K562 (cell line): ENCODE results near the gene KRTAP11-1. TPM values are rescaled to one million over a fixed set of nuclear protein-coding genes. Genes with fewer than 3 reads are reported as not detected.

Experiments
- ATAC-seq: fragments of 200-7000 bp; cut with Tn5 transposase; 3 replicates; pipeline ENCODE4 v1.9.1; 2020; ENCODE audit warnings: moderate library complexity
- Bru-seq: library from RNA; stranded (reverse); fragments of 400-500 nt; gene quantifications from one replicate; lab custom pipeline; 2021; lab: Mats Ljungman, UMichigan
- BruChase-seq, 2 experiments: library from RNA; stranded (reverse); fragments of 400-500 nt; gene quantifications; one replicate each; lab custom pipeline; 2021; lab: Mats Ljungman, UMichigan
- BruUV-seq: library from RNA; stranded (reverse); fragments of 400-500 nt; replicated peaks from 2 replicates; lab custom pipeline; 2021; lab: Mats Ljungman, UMichigan
- CTCF ChIA-PET: fragments of 300-600 bp; formaldehyde crosslinking; extraction: SDS; loops from one replicate; lab custom pipeline; 2021; ENCODE audit warnings: low intra/inter-chr PET ratio; lab: Yijun Ruan, JAX
- POLR2A ChIA-PET: fragments of 300-600, 350-650 bp; sonication (Branson Sonifier 250); formaldehyde crosslinking; extraction: SDS; loops from one replicate; lab custom pipeline; 2021; ENCODE audit warnings: antibody characterized with exemption, inconsistent platforms; lab: Yijun Ruan, JAX
- DNase-seq, 4 experiments: peaks; one replicate each; pipeline versions ENCODE4 v3.0.0 to v3.0.0-alpha.2; 2011 to 2018; ENCODE audit warnings: low spot score in 3 of 4, mixed read lengths in 3 of 4; ENCODE audit errors: extremely low read depth in 1 of 4
- FAIRE-seq: peaks from 2 replicates; lab custom pipeline; 2011; peaks lifted over from hg19 to GRCh38; lab: Jason Lieb, UNC
- H2AFZ ChIP-seq: 2 replicates; pipeline ENCODE4 v1.6.0; 2011; ENCODE audit warnings: low read depth, low read length, control low read depth, inconsistent platforms
- H3K27ac ChIP-seq: fragments of 200-600 bp; 3 replicates; pipeline ENCODE4 v1.8.0; 2011; ENCODE audit warnings: low read depth, mild to moderate bottlenecking, control low read depth, inconsistent platforms, low read length, moderate library complexity, mixed read lengths; ENCODE audit errors: extremely low read depth
- H3K27me3 ChIP-seq, 2 experiments: fragments of 300-600 bp in 1 of 2; 2 replicates in 1 of 2; 3 replicates in 1 of 2; pipeline versions ENCODE4 v1.6.0 to v1.8.0; 2011; ENCODE audit warnings: inconsistent platforms in 2 of 2, low read length in 2 of 2, mild to moderate bottlenecking in 1 of 2, mixed read lengths in 1 of 2, moderate library complexity in 1 of 2; ENCODE audit not compliant: control insufficient read depth in 2 of 2, insufficient read depth in 2 of 2
- H3K36me3 ChIP-seq: fragments of 300-600 bp; 3 replicates; pipeline ENCODE4 v1.8.0; 2011; ENCODE audit warnings: mild to moderate bottlenecking, low read length, inconsistent platforms; ENCODE audit not compliant: control insufficient read depth, insufficient read depth
- H3K4me1 ChIP-seq, 2 experiments: fragments of 200-600 bp in 1 of 2; replicated peaks in 1 of 2; 2 replicates in 1 of 2; 3 replicates in 1 of 2; pipeline versions ENCODE4 v1.5.1 to v1.8.0; 2011; ENCODE audit warnings: inconsistent platforms in 2 of 2, low read length in 2 of 2, mild to moderate bottlenecking in 1 of 2, mixed read lengths in 1 of 2, moderate library complexity in 1 of 2; ENCODE audit not compliant: control insufficient read depth in 2 of 2, insufficient read depth in 2 of 2
- H3K4me2 ChIP-seq: 2 replicates; pipeline ENCODE4 v1.6.1; 2011; ENCODE audit warnings: low read length, control low read depth, inconsistent platforms, mixed read lengths; ENCODE audit not compliant: insufficient read depth
- H3K4me3 ChIP-seq: fragments of 200-600 bp; sonication (generic), shearing (Covaris generic); 2 replicates; pipeline ENCODE4 v1.5.1; 2016; ENCODE audit warnings: control low read depth, inconsistent platforms
- H3K79me2 ChIP-seq: fragments of 200-600 bp; 3 replicates; pipeline ENCODE4 v1.8.0; 2011; ENCODE audit warnings: low read length, inconsistent platforms; ENCODE audit not compliant: control insufficient read depth, insufficient read depth
- H3K9ac ChIP-seq, 2 experiments: 2 replicates each; pipeline versions ENCODE4 v1.6.0 to v1.6.1; 2011; ENCODE audit warnings: low read depth in 2 of 2, low read length in 2 of 2, control low read depth in 1 of 2, inconsistent platforms in 1 of 2, mild to moderate bottlenecking in 1 of 2, mixed read lengths in 1 of 2; ENCODE audit not compliant: insufficient read depth in 1 of 2
- H3K9me1 ChIP-seq: one replicate; pipeline ENCODE4 v1.6.0; 2011; ENCODE audit warnings: inconsistent platforms, mild to moderate bottlenecking, low read length, moderate library complexity; ENCODE audit not compliant: control insufficient read depth, insufficient read depth
- H3K9me3 ChIP-seq: replicated peaks from 2 replicates; pipeline ENCODE4 v1.5.1; 2011; ENCODE audit warnings: low read depth, low read length, inconsistent platforms; ENCODE audit not compliant: control insufficient read depth, insufficient read depth
- H4K20me1 ChIP-seq: replicated peaks from 2 replicates; pipeline ENCODE4 v1.6.1; 2011; ENCODE audit warnings: low read length, inconsistent platforms, mixed read lengths; ENCODE audit not compliant: control insufficient read depth, insufficient read depth
- ARNT ChIP-seq, 2 experiments: fragments of 450-650 bp; IDR thresholded peaks; 2 replicates each; pipeline ENCODE4 v1.6.1; 2016; ENCODE audit warnings: mild to moderate bottlenecking in 1 of 2
- EWSR1 ChIP-seq: fragments of 450-650 bp; IDR thresholded peaks from 2 replicates; pipeline ENCODE4 v1.6.1; 2018; ENCODE audit warnings: borderline replicate concordance, mild to moderate bottlenecking, low read depth, moderate library complexity; ENCODE audit not compliant: partially characterized antibody
- MEF2D ChIP-seq: conservative IDR thresholded peaks from 2 replicates; pipeline ENCODE4 v1.6.1; 2016; ENCODE audit warnings: low read depth, missing genetic modification characterization, missing compliant biosample characterization
- MYC ChIP-seq, 2 experiments: fragments of 250-450 bp in 1 of 2; sonication (Bioruptor Pico) in 1 of 2; IDR thresholded peaks; 2 replicates each; pipeline versions ENCODE4 v1.5.1 to v1.6.1; 2012 to 2021; ENCODE audit warnings: low read depth in 2 of 2, borderline replicate concordance in 1 of 2, improper control_type of control experiment in 1 of 2, low read length in 1 of 2, mild to moderate bottlenecking in 1 of 2, moderate library complexity in 1 of 2
- NFATC3 ChIP-seq: fragments of 450-650 bp; IDR thresholded peaks from 2 replicates; pipeline ENCODE4 v1.6.1; 2017; ENCODE audit warnings: mild to moderate bottlenecking
- NFYB ChIP-seq: IDR thresholded peaks from 2 replicates; pipeline ENCODE4 v1.6.1; 2011; ENCODE audit warnings: mild to moderate bottlenecking, moderate library complexity; ENCODE audit not compliant: insufficient read length; ENCODE audit errors: extremely low read depth
- PHF21A ChIP-seq: fragments of 450-650 bp; IDR thresholded peaks from 2 replicates; pipeline ENCODE4 v1.6.1; 2017; ENCODE audit warnings: low read depth, borderline replicate concordance
- RHOXF2B ChIP-seq: fragments of 250-450 bp; sonication (Bioruptor Pico); conservative IDR thresholded peaks from 2 replicates; pipeline ENCODE4 v1.5.1; 2021
- SNIP1 ChIP-seq: fragments of 450-650 bp; IDR thresholded peaks from 2 replicates; pipeline ENCODE4 v1.7.1; 2017; ENCODE audit warnings: low read depth, mild to moderate bottlenecking
- ZBED1 ChIP-seq: IDR thresholded peaks from 2 replicates; pipeline ENCODE4 v1.6.1; 2014
- ZC3H4 ChIP-seq: sonication (generic); formaldehyde crosslinking; IDR thresholded peaks from 2 replicates; pipeline ENCODE4 v1.9.0; 2021; ENCODE audit warnings: missing genetic modification reagents, borderline replicate concordance
- ZNF280B ChIP-seq: fragments of 250-450 bp; sonication (Bioruptor Pico); IDR thresholded peaks from 2 replicates; pipeline ENCODE4 v1.5.1; 2021; ENCODE audit warnings: mild to moderate bottlenecking
- ZNF644 ChIP-seq: fragments of 200-800 bp; sonication (Bioruptor generic); IDR thresholded peaks from 2 replicates; pipeline ENCODE4 v1.6.1; 2016; ENCODE audit warnings: low read depth, missing genetic modification characterization, missing compliant biosample characterization
- WGBS: fragments of 100-300 bp; shearing (Covaris generic); methylation state at CpG from one replicate; pipeline ENCODE4 v1.1.6; 2016; ENCODE audit warnings: low coverage, mixed read lengths; ENCODE audit not compliant: insufficient coverage; ENCODE audit errors: missing lambda C conversion rate; 5-methylcytosine and 5-hydroxymethylcytosine counted together
- in situ Hi-C: fragments of 300-500 bp; cut with MboI; formaldehyde crosslinking; loops from 4 replicates; pipeline ENCODE4 v1.15.0; 2018; ENCODE audit warnings: inconsistent platforms, mixed read lengths
- intact Hi-C: fragments of 100-400 bp; cut with micrococcal nuclease; formaldehyde crosslinking; loops from 2 replicates; pipeline ENCODE4 v1.14.2; 2022
- long read RNA-seq, 3 experiments: library from polyadenylated mRNA in 2 of 3; library from RNA in 1 of 3; unstranded in 2 of 3; stranded (forward) in 1 of 3; transcript quantifications; one replicate each; pipeline ENCODE4 v2.0.0, GENCODE V29; 2019 to 2022
- polyA minus RNA-seq, 3 experiments: library from RNA; depleted of rRNA, polyadenylated mRNA; stranded (reverse); fragments of >200 nt; gene quantifications; 2 replicates each; pipeline ENCODE4 v1.2.3, GENCODE V29; 2011
- polyA plus RNA-seq, 8 experiments: library from polyadenylated mRNA; depleted of rRNA in 4 of 8; stranded (reverse) in 5 of 8; unstranded in 3 of 8; fragments of >200 nt; fragmentation: Nextera tagmentation in 2 of 8; fragmentation: Illumina TruSeq in 1 of 8; extraction: Ambion mirVana in 2 of 8; extraction: Trizol in 1 of 8; gene quantifications; 2 replicates each; pipeline versions ENCODE4 v1.2.1 to v1.2.3, GENCODE V29; 2011 to 2014; ENCODE audit warnings: inconsistent platforms in 1 of 8, missing spikeins in 1 of 8
- total RNA-seq, 7 experiments: library from RNA; depleted of rRNA in 6 of 7; stranded (reverse); fragments of >200 nt in 6 of 7; fragmentation: Illumina TruSeq in 2 of 7; extraction: Trizol in 2 of 7; gene quantifications; 2 replicates each; pipeline versions ENCODE4 v1.2.1 to v1.2.3, GENCODE V29; 2011 to 2021; ENCODE audit warnings: low replicate concordance in 1 of 7
- TF ChIP-seq, protein P1 (sequence below), 2 experiments: IDR thresholded peaks; 2 replicates each; pipeline ENCODE4 v1.6.1; 2011; ENCODE audit warnings: borderline replicate concordance in 1 of 2, control low read depth in 1 of 2, low read depth in 1 of 2, low read length in 1 of 2, mild to moderate bottlenecking in 1 of 2, mixed read lengths in 1 of 2, moderate library complexity in 1 of 2; ENCODE audit not compliant: insufficient read depth in 1 of 2, insufficient read length in 1 of 2, poor library complexity in 1 of 2, severe bottlenecking in 1 of 2; ENCODE audit errors: extremely low read depth in 1 of 2
- TF ChIP-seq, protein P2 (sequence below): fragments of 450-650 bp; formaldehyde crosslinking; IDR thresholded peaks from 2 replicates; pipeline ENCODE4 v1.4.0; 2020; ENCODE audit warnings: mild to moderate bottlenecking, mixed read lengths

The KRTAP11-1 gene
- total RNA-seq (2011; cell fraction: chromatin; rRNA removed; ENCODE audit: low replicate concordance) = not detected in 2 replicates
- not detected in 2 replicates for total RNA-seq (2011; cell fraction: nucleolus; rRNA removed)
- not detected in 2 replicates for total RNA-seq (2011; cell fraction: nucleoplasm; rRNA removed)
- total RNA-seq (2014; rRNA removed) (not detected in 2 replicates), total RNA-seq (2014; rRNA removed; fragmentation: Illumina TruSeq; extraction: Trizol) (not detected in 2 replicates), total RNA-seq (2015; rRNA removed; fragmentation: Illumina TruSeq; extraction: Trizol) (not detected in 2 replicates), total RNA-seq (2021) (not detected in 2 replicates), polyA plus RNA-seq (2011; rRNA removed) (not detected in 2 replicates), polyA plus RNA-seq (2014; fragmentation: Illumina TruSeq; extraction: Trizol) (not detected in 2 replicates), polyA plus RNA-seq (2014; fragmentation: Nextera tagmentation; extraction: Ambion mirVana) (not detected), polyA plus RNA-seq (2014; rRNA removed) (not detected in 2 replicates), polyA minus RNA-seq (2011; rRNA and poly(A)+ RNA removed) (not detected in 2 replicates), Bru-seq, nascent RNA (not detected), BruChase-seq, experiment 1, labeled RNA remaining after a 2-hour chase (not detected), BruChase-seq, experiment 2, labeled RNA remaining after a 6-hour chase (not detected)
- polyA plus RNA-seq (2011; cell fraction: cytosol; rRNA removed) = not detected in 2 replicates
- polyA plus RNA-seq (2011; cell fraction: nucleus; rRNA removed) = not detected in 2 replicates
- polyA plus RNA-seq (2012) = not detected in 2 replicates
- not detected in 2 replicates for polyA minus RNA-seq (2011; cell fraction: cytosol; rRNA and poly(A)+ RNA removed)
- not detected in 2 replicates for polyA minus RNA-seq (2011; cell fraction: nucleus; rRNA and poly(A)+ RNA removed)
- long read RNA-seq, experiment 1 = 0 reads
- long read RNA-seq, experiment 2 = 0 reads
- long read RNA-seq, experiment 3 = 0 reads

DNA sequence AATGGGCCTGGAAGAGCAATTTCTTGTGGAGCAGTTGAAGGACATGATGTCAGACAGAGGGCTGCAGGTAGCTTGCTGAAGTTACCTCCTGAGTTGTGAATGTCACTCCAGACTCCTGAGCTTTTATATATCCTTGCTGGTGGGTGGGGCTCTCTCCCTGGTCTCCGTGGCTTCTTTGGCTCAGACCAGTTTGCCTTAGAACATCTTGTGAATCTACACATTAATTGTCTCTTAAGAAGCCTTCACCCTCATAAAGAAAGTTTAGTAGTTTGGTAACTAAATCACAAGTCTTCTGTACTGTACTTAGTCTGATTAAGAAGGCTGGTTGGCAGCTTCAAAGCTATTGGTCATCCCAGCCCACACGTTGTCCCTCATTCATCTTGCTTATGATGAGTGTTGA is at the start of gene KRTAP11-1:
Gene KRTAP11-1 (minus strand): TSS at position 101 of the 400 bp plus-strand sequence. CDS start 56 bp downstream, at position 45.
- in situ Hi-C loops (no loop called here), intact Hi-C loops (no loop called here)
- DNase-seq (no peak), ATAC-seq (no peak), FAIRE-seq (no peak)
- Histone ChIP-seq H3K79me2 (no peaks in the 10 kb centered on the region), H3K4me3 (no peak within 1 kb of the TSS), H3K36me3 (no peaks in the 10 kb centered on the region), H3K4me1 (no peaks in the 10 kb centered on the region), H3K4me2 (no peak within 1 kb of the TSS), H4K20me1 (no peaks in the 10 kb centered on the region), H3K9me1 (no peaks in the 10 kb centered on the region), H3K27ac (no peak within 1 kb of the TSS), H3K9me3 (no peaks in the 10 kb centered on the region), H3K9ac (no peak within 1 kb of the TSS), H3K27me3 (no peaks in the 10 kb centered on the region), H2AFZ (no peak within 1 kb of the TSS)
- no TSS peak for BruUV-seq
- ChIA-PET CTCF (no interaction called here), POLR2A (no interaction called here)
- 0% methylated on average over 2 of the region's 2 CpGs for WGBS
- TF ChIP-seq SNIP1 = no peak
- TF ChIP-seq ARNT (IDR thresholded peaks at IDR 0.05) = no peak
- no peak for TF ChIP-seq PHF21A
- TF ChIP-seq ZNF644 (tag) = no peak
- no peak for TF ChIP-seq ZC3H4 (CRISPR knock-in tag)
- no peak for TF ChIP-seq ZNF280B
- TF ChIP-seq NFYB = no peak
- no peak for TF ChIP-seq ZBED1
- TF ChIP-seq, protein P1, sequence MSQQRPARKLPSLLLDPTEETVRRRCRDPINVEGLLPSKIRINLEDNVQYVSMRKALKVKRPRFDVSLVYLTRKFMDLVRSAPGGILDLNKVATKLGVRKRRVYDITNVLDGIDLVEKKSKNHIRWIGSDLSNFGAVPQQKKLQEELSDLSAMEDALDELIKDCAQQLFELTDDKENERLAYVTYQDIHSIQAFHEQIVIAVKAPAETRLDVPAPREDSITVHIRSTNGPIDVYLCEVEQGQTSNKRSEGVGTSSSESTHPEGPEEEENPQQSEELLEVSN (IDR thresholded peaks at IDR 0.05; ENCODE audit: borderline replicate concordance in 1 of 2, extremely low read depth in 1 of 2, insufficient read depth in 1 of 2, insufficient read length in 1 of 2, low read depth in 1 of 2, low read length in 1 of 2, poor library complexity in 1 of 2, severe bottlenecking in 1 of 2) = no peak
- TF ChIP-seq, protein P2, sequence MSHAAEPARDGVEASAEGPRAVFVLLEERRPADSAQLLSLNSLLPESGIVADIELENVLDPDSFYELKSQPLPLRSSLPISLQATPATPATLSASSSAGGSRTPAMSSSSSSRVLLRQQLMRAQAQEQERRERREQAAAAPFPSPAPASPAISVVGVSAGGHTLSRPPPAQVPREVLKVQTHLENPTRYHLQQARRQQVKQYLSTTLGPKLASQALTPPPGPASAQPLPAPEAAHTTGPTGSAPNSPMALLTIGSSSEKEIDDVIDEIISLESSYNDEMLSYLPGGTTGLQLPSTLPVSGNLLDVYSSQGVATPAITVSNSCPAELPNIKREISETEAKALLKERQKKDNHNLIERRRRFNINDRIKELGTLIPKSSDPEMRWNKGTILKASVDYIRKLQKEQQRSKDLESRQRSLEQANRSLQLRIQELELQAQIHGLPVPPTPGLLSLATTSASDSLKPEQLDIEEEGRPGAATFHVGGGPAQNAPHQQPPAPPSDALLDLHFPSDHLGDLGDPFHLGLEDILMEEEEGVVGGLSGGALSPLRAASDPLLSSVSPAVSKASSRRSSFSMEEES (CRISPR knock-in tag) = no peak
- no peak for TF ChIP-seq MYC (IDR thresholded peaks at IDR 0.05; ENCODE audit: low read depth, low read length)
- no peak for TF ChIP-seq MYC (CRISPR knock-in tag; IDR thresholded peaks at IDR 0.05; ENCODE audit: borderline replicate concordance, low read depth)
- TF ChIP-seq RHOXF2B (CRISPR knock-in tag) = no peak
- no peak for TF ChIP-seq NFATC3
- no peak for TF ChIP-seq EWSR1
- TF ChIP-seq MEF2D (tag) = no peak
